ENCODE measurements around the gene GPANK1. TPM values are rescaled to one million over a fixed set of nuclear protein-coding genes. Genes with fewer than 3 reads are reported as not detected.

The GPANK1 gene
- total RNA-seq, 1 experiment from 2014 or later = 24.2 TPM

- DNase-seq = no peak
- Histone ChIP-seq H3K9me3 (no peaks in the 10 kb centered on the region), H3K4me3 (no peak overlapping the region), H3K27me3 (no peaks in the 10 kb centered on the region), H3K36me3 (peaks cover 39% of the 10 kb centered on the region)
These were observed 27.9 kb downstream of the GPANK1 start for GRCh38 chr6:31636698-31637596.

GRCh38 chr6:31634969-31635575 is 29.7 kb downstream of the GPANK1 start:
- Histone ChIP-seq H3K36me3 (peaks cover 50% of the 10 kb centered on the region), H3K27me3 (no peaks in the 10 kb centered on the region), H3K9me3 (no peaks in the 10 kb centered on the region), H3K4me3 (no peak overlapping the region)
- DNase-seq = no peak

- no peak overlapping the region for H3K4me3 ChIP-seq
- H3K27me3 ChIP-seq = no peaks in the 10 kb centered on the region
- no peaks in the 10 kb centered on the region for H3K9me3 ChIP-seq
- no peak for DNase-seq
- peaks cover 54% of the 10 kb centered on the region for H3K36me3 ChIP-seq
These were observed 30.7 kb downstream of the GPANK1 start for GRCh38 chr6:31634131-31634530.

- no peak for DNase-seq
- Histone ChIP-seq H3K36me3 (peaks cover 61% of the 10 kb centered on the region), H3K9me3 (no peaks in the 10 kb centered on the region), H3K4me3 (no peak overlapping the region), H3K27me3 (no peaks in the 10 kb centered on the region)
These were observed 31.4 kb downstream of the GPANK1 start for GRCh38 chr6:31633447-31633846.

- Histone ChIP-seq H3K27me3 (no peaks in the 10 kb centered on the region), H3K9me3 (no peaks in the 10 kb centered on the region), H3K36me3 (peaks cover 69% of the 10 kb centered on the region), H3K4me3 (no peak overlapping the region)
- DNase-seq = no peak
These were observed 32.4 kb downstream of the GPANK1 start for GRCh38 chr6:31632279-31632946.

- DNase-seq = no peak
- peaks cover 72% of the 10 kb centered on the region for H3K36me3 ChIP-seq
- H3K9me3 ChIP-seq = no peaks in the 10 kb centered on the region
- no peak overlapping the region for H3K4me3 ChIP-seq
- no peaks in the 10 kb centered on the region for H3K27me3 ChIP-seq
These were observed 33.0 kb downstream of the GPANK1 start for GRCh38 chr6:31631681-31632278.

- Histone ChIP-seq H3K36me3 (peaks cover 72% of the 10 kb centered on the region), H3K9me3 (no peaks in the 10 kb centered on the region), H3K4me3 (no peak overlapping the region), H3K27me3 (no peaks in the 10 kb centered on the region)
- no peak for DNase-seq
These were observed 33.6 kb downstream of the GPANK1 start for GRCh38 chr6:31631209-31631608.

- no peak for DNase-seq
- H3K4me3 ChIP-seq = no peak overlapping the region
- no peaks in the 10 kb centered on the region for H3K27me3 ChIP-seq
- no peaks in the 10 kb centered on the region for H3K9me3 ChIP-seq
- H3K36me3 ChIP-seq = peaks cover 75% of the 10 kb centered on the region
These were observed 34.4 kb downstream of the GPANK1 start for GRCh38 chr6:31630177-31630934.

- Histone ChIP-seq H3K27me3 (no peaks in the 10 kb centered on the region), H3K36me3 (peaks cover 79% of the 10 kb centered on the region)
These were observed 35.8 kb downstream of the GPANK1 start for GRCh38 chr6:31629014-31629413.

GRCh38 chr6:31627690-31628287 is 37.0 kb downstream of the GPANK1 start:
- H3K36me3 ChIP-seq = peaks cover 82% of the 10 kb centered on the region
- DNase-seq = no peak

More at GRCh38 chr6:31629014-31629413, 35.8 kb downstream of the GPANK1 start:
- Histone ChIP-seq H3K9me3 (no peaks in the 10 kb centered on the region), H3K4me3 (no peak overlapping the region)
- no peak for DNase-seq

GRCh38 chr6:31626952-31627351 is 37.8 kb downstream of the GPANK1 start:
- Histone ChIP-seq H3K9me3 (no peaks in the 10 kb centered on the region), H3K4me3 (no peak overlapping the region), H3K36me3 (peaks cover 82% of the 10 kb centered on the region), H3K27me3 (no peaks in the 10 kb centered on the region)
- no peak for DNase-seq

More at GRCh38 chr6:31627690-31628287, 37.0 kb downstream of the GPANK1 start:
- Histone ChIP-seq H3K27me3 (no peaks in the 10 kb centered on the region), H3K4me3 (no peak overlapping the region), H3K9me3 (no peaks in the 10 kb centered on the region)

- Histone ChIP-seq H3K27me3 (no peaks in the 10 kb centered on the region), H3K36me3 (peaks cover 71% of the 10 kb centered on the region), H3K9me3 (no peaks in the 10 kb centered on the region)
These were observed 40.7 kb downstream of the GPANK1 start for GRCh38 chr6:31624070-31624469.

GRCh38 chr6:31622684-31623091 is 42.1 kb downstream of the GPANK1 start:
- Histone ChIP-seq H3K4me3 (no peak overlapping the region), H3K9me3 (no peaks in the 10 kb centered on the region), H3K27me3 (no peaks in the 10 kb centered on the region), H3K36me3 (peaks cover 57% of the 10 kb centered on the region)
- no peak for DNase-seq

More at GRCh38 chr6:31624070-31624469, 40.7 kb downstream of the GPANK1 start:
- DNase-seq = no peak
- H3K4me3 ChIP-seq = no peak overlapping the region

GRCh38 chr6:31621991-31622390 is 42.8 kb downstream of the GPANK1 start:
- no peaks in the 10 kb centered on the region for H3K27me3 ChIP-seq
- no peaks in the 10 kb centered on the region for H3K9me3 ChIP-seq
- DNase-seq = no peak
- H3K36me3 ChIP-seq = peaks cover 53% of the 10 kb centered on the region
- H3K4me3 ChIP-seq = peak overlapping the region; percentile 85

- Histone ChIP-seq H3K9me3 (no peaks in the 10 kb centered on the region), H3K36me3 (peaks cover 47% of the 10 kb centered on the region), H3K27me3 (no peaks in the 10 kb centered on the region), H3K4me3 (peak overlapping the region; percentile 85)
- no peak for DNase-seq
These were observed 43.4 kb downstream of the GPANK1 start for GRCh38 chr6:31621320-31621939.

Measured in MG63 (cell line).